ENCODE results near the gene CTSZ.

DNA sequence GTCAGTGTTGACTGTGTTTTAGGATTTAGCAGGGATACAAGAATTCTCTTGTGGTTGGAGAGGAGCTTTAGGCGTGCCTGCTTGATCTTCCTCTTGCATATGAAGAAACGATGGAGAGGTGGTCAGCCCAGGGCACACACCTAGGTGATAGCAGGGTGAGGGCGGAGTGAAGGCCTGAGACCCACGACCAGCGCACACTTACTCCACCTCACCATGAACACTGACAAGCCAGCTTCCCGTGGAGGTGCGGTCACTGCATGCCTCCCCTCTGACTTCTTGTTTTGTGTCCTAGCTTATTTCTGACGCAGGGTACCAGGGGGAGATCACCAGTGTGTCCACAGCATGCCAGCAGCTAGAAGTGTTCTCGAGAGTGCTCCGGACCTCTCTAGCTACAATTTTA is 17.9 kb downstream of the CTSZ start:
- TF ChIP-seq BHLHE40 (IDR thresholded peaks at IDR 0.05; ENCODE audit: low read depth, low read length), result no peak
- TF ChIP-seq, protein P1, sequence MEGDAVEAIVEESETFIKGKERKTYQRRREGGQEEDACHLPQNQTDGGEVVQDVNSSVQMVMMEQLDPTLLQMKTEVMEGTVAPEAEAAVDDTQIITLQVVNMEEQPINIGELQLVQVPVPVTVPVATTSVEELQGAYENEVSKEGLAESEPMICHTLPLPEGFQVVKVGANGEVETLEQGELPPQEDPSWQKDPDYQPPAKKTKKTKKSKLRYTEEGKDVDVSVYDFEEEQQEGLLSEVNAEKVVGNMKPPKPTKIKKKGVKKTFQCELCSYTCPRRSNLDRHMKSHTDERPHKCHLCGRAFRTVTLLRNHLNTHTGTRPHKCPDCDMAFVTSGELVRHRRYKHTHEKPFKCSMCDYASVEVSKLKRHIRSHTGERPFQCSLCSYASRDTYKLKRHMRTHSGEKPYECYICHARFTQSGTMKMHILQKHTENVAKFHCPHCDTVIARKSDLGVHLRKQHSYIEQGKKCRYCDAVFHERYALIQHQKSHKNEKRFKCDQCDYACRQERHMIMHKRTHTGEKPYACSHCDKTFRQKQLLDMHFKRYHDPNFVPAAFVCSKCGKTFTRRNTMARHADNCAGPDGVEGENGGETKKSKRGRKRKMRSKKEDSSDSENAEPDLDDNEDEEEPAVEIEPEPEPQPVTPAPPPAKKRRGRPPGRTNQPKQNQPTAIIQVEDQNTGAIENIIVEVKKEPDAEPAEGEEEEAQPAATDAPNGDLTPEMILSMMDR (IDR thresholded peaks at IDR 0.05), result no peak
- TF ChIP-seq, protein P2, sequence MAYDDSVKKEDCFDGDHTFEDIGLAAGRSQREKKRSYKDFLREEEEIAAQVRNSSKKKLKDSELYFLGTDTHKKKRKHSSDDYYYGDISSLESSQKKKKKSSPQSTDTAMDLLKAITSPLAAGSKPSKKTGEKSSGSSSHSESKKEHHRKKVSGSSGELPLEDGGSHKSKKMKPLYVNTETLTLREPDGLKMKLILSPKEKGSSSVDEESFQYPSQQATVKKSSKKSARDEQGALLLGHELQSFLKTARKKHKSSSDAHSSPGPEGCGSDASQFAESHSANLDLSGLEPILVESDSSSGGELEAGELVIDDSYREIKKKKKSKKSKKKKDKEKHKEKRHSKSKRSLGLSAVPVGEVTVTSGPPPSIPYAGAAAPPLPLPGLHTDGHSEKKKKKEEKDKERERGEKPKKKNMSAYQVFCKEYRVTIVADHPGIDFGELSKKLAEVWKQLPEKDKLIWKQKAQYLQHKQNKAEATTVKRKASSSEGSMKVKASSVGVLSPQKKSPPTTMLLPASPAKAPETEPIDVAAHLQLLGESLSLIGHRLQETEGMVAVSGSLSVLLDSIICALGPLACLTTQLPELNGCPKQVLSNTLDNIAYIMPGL (CRISPR knock-in tag; IDR thresholded peaks at IDR 0.05; ENCODE audit: borderline replicate concordance), result no peak
